NCI-H2107 treated with DMSO at 0.1 percent for 48 hours (cell line): ENCODE results near the gene BLMH.

Source experiments
- DNase-seq: peaks from one replicate; lab custom pipeline; 2025; ENCODE audit not compliant: unreplicated experiment; lab: John Stamatoyannopoulos, UW

The BLMH gene

DNA sequence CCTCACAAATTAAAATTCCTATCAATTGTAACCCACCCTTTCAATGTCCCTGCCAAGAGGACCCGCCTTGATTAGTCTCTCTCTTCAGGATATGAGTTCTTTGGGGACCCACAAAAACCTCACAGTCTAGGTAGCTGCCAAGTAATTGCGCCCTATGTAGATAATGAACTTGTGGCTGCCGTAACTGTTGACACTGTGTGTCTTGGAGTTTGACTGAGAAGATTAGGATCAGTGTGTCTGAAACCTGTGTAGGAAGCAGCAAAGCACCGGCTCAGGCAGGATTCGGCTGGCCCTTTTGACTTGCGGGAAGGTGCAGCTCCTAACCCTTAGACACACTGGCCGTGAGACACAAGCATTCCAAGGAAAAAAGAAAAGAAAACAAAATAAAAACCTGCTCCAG is 38.4 kb downstream of the BLMH start:
- DNase-seq = no peak

GRCh38 chr17:30251931-30252330 is 39.8 kb downstream of the BLMH start:
- DNase-seq = no peak

DNA sequence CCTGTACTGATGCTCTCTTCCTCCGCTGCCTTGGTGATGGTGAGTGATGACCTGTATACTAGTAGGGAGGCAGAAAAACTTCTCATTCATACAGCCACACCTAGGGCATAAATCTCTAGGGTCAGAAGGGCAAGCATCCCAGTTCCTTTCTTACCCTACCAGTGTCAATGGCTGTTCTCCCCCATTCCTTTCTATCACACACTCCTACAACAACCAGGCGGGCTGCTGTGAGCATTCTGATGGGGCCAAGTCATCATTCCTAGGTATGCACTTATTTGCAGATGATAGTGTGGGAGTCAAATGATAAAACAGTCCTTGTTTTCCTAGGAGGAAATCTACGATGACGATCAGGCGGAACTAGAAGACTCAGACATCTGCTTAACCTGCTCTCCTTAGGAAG is 42.3 kb downstream of the BLMH start:
- DNase-seq = no peak

GRCh38 chr17:30248786-30249185 is 43.0 kb downstream of the BLMH start:
- DNase-seq = no peak

GRCh38 chr17:30246460-30246859 is 45.3 kb downstream of the BLMH start:
- DNase-seq = no peak

DNA sequence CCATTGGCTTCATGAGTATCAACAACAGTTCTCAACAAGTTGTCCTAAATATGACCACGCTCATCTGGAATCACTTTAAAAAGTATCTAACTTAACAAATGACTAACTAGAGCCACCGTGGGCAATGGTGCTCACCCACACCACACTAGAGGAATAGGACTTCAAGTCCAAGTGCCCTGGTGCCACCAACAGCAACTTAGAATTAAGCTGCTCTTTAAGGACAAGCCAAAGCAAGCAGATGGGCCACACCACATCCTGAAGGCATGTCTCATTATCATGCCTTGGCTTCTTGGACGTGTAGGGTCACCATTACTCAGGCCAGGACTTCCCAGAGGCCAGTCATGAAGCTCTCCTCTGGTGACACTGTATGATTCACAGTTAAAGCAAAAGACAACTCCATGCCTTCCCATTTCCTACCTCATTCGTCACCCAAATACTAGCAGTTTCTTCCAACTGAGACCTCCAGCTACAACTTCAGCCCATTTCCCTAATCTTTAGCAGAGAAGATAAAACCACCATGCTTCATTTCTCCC is 46.8 kb downstream of the BLMH start:
- DNase-seq = no peak

- no peak for DNase-seq
Observed at GRCh38 chr17:30243568-30243967, 48.2 kb downstream of the BLMH start.

- DNase-seq = no peak
Observed at GRCh38 chr17:30243002-30243401, 48.7 kb downstream of the BLMH start.

- DNase-seq = no peak
Observed at GRCh38 chr17:30241051-30241450, 50.7 kb downstream of the BLMH start.

- no peak for DNase-seq
Observed at GRCh38 chr17:30240177-30240576, 51.6 kb downstream of the BLMH start.

GRCh38 chr17:30239089-30239462 is 52.7 kb downstream of the BLMH start:
- no peak for DNase-seq

GRCh38 chr17:30238387-30239088 is 53.2 kb downstream of the BLMH start:
- DNase-seq = no peak

DNA sequence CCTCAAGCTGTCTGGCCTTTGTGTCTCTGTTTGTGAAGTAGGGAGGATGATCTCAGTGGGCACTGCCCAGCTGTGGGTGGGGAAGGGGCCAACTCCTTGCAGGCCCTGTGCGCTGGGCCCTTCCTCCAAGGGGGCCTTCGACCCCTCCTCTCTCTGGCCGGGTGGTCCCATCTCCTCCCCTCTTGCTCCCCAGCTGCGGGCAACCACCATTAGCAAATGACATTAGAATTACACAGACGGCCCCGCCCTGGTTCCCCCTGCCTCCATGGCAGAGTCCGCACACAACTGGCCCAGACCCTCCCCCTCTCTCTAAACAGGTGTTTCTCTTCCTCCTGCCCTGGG is 53.8 kb downstream of the BLMH start:
- DNase-seq = no peak

- no peak for DNase-seq
Observed at GRCh38 chr17:30237296-30238002, 54.3 kb downstream of the BLMH start.

DNA sequence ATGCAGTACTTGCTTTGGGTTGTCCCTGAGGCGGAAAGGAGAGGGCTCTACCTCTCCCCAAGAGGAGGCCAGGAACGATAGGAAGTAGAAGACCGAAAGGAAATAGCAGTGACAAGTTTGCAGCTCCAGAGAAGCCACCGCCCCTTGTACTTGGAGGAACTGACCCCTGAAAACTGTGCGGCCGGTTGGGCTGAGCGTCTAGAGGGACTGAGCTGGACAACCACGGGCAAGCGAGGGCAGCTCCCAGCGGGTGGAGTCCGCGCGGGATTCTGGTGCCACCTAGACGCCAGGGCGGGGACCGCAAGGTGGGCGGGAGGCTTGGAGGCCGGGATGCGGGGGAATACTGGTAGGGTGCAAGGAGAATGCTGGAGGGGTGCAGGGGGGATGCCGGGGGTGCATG is 55.0 kb downstream of the BLMH start:
- DNase-seq = no peak

GRCh38 chr17:30236297-30236624 is 55.5 kb downstream of the BLMH start:
- no peak for DNase-seq

DNA sequence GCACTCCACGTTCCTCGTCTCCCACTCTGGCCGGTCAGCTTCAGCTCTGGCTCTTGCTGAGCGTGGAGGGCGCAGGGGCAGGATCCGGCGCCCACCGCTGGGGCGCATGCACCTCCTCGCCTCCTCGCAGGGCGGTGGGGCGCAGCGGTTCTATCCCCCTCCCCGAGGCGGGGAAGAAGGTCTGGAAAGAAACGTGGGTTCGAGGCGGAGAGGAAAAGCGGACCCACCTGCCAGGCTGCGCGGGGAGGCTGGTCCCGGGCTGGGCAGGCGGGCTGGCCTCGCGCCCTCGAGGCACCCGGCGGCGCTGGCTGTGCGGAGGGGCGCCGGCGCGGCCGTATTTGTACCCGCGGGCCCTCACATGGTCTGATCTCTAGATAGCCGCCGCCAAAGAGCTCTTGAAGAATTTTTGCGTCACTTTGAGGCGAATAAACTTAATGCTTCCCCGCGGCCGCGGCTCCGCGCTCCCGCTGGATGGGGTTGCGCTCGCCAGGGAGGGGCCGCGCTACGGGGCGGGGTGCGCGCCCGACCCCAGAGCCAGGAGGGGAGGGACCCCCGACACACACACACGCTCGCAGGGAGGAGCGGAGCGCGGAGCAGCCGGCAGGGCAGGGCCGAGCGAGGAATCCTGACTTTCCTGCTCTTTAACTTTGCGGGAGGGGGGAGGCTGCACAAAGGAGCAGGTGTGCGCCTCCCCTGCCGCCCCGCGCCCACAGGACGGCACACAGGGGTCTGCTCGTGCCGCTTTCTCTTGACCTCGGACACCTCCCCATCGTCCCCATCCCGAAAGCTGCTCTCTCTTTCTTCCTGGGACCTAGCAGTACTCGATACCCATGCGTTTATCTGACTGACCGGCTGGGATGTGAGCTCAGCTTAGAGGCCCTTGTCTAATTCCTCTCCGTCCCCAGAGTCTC is 56.1 kb downstream of the BLMH start, which contains the start of gene SLC6A4:
TSS of gene SLC6A4 (minus strand) at position 312 of the 911 bp plus-strand sequence. CDS start 13,739 bp downstream, outside the sequence.
- no peak for DNase-seq

DNA sequence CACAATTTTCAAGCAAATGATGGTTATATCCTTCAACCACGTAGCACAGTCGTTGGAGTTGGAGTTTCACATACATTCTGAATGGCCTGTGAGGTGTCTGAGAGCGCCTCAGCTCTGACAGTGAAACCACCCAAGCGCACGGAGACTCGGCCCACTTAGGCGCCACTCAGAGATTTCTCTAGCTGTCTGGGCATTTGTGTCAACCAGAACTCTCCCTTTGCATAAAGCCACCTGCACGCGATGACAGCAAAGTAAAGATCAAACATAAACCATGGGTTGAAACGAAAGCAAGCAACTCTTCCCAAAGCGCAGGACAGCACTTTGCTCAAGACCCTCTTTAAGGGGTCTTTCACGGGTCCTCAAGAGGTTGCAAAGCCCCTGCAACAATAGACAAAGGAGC is 56.8 kb downstream of the BLMH start:
- no peak for DNase-seq

GRCh38 chr17:30234296-30234695 is 57.4 kb downstream of the BLMH start:
- no peak for DNase-seq

DNA sequence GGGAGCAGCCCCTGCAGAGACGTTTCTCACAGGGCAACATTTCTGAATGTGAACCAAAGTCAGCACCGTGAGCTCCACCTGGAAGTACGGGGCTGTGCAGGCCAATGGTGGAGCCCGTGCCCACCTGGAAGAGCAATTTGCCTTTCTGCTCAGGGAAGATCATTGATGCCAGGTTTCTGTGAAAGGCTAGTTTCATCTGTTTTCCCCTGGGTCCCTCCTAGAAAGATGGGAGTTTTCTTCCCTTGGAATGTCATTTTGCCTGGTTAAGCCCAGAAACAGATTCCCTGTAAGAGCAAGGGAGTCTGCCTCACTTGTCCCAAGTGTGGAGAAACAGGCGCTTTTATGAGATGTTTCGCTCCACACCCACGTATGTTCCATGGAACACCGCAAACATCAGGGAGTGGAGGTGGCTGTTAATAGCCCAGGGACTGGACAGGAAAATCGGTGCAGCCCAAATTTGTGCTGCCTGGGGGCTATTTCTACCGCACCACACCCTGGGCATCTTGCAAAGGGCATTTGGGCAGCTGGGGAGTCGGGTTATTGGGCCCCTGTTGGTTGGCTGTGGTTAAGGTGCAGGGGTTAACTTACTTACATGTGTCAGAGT is 58.8 kb downstream of the BLMH start:
- DNase-seq = no peak
